K562 treated with DMSO at 1 percent for 4 hours (cell line): ENCODE results near the gene OR4C13. TPM values are rescaled to one million over a fixed set of nuclear protein-coding genes. Genes with fewer than 3 reads are reported as not detected.

Experiments used
- total RNA-seq: library from RNA; unstranded; fragments of 300-600 nt; gene quantifications from 2 replicates; pipeline ENCODE4 v1.2.3, GENCODE V29; 2022; ENCODE audit not compliant: insufficient read depth

OR4C13 gene
- total RNA-seq: not detected in 2 replicates

GRCh38 chr11:49952091-49952490, at the start of gene OR4C13:
TSS of gene OR4C13 (plus strand) at chr11:49952391. CDS start at chr11:49952423, 32 bp downstream.

GRCh38 chr11:49982435-49982834, 30.2 kb downstream of the OR4C13 start, which contains the start of gene OR4C12:
TSS of gene OR4C12 (minus strand) at chr11:49982535. CDS start at chr11:49982501, 34 bp downstream.

Other genes with a start within 250 kb of the OR4C13 start
- gene OR4C12, start 30.1 kb downstream of the OR4C13 start, total RNA-seq: not detected in 2 replicates
- not detected in 2 replicates for gene OR4C45, start 80.5 kb downstream of the OR4C13 start, total RNA-seq